Activated CD8-positive, alpha-beta memory T cell treated with anti-CD3 and anti-CD28 coated beads, Interleukin-2, amount 50 U/mL, for 24 hours (primary cell): Measurements from ENCODE around the gene PTPRG.

Experiments used
- DNase-seq: peaks from one replicate; pipeline ENCODE4 v3.0.0-alpha.2; 2020; ENCODE audit errors: extremely low read depth

Gene PTPRG

DNA sequence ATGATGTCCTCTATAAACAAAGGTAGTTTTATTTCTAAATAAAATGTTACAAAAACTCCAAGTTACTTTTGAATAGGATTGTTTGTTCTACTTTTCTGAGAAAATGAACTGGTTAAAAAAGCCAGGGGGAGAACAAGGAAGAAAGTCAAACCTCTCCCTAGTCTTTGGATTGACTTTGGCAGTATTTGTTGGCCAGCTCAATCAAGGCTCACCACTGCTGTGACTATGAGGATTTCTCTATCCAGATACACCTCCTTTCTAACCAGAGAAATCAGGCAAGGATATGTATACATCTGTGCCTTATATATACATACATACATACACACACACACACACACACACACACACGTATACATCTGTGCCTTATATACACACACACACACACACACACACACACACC lies 704.2 kb downstream of the PTPRG start:
- DNase-seq = no peak

DNA sequence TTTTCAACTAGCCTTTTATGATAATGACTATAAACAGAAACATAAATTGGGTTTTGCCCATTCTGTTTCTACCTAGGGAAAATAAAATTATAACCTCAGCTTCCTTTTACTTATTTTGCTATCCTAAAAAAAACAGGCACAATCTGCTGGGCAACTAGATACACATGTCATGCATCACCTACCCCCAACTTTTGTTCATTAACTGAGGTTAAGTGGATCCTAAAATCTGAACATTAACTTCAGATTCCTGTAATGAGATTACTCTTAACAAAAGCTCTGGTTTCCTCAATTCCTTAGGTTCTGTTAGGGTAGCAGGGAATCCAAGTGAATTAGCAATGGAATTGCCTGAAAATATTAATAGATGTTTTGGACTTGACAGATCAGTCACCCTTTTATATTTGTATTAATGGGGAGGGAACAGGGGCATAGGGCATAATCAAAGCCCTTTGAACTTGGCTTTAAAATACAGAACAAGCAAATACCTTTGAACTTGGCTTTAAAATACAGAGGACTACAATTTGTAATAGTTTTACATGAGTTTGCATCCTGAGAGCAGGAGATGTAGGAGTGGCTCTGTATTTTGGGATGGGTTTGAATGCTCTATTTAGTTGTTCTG lies 705.4 kb downstream of the PTPRG start:
- DNase-seq = no peak

DNA sequence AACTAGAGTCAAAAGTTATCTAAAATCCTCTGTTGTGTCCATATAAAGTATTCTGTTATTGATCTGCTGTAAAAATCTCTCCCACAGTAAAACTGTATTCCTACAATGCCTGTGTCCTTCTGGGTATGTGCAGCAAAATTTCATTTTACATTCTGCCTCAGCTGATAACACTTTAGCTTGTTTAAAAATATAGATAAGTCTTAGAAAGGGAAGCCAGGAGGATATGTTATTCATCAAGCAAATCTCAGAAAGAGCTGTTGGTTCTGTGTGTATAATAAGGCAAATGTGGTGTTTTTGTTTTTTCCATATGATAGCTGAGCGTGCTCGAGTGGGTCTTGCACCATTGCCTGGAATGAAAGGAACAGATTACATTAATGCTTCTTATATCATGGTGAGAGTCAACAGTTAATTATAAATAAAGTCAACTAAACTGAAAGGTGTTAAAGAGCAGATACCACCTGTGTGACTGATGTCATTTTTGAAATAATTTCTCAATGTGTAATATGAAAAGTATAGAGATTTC lies 715.3 kb downstream of the PTPRG start:
- no peak for DNase-seq

DNA sequence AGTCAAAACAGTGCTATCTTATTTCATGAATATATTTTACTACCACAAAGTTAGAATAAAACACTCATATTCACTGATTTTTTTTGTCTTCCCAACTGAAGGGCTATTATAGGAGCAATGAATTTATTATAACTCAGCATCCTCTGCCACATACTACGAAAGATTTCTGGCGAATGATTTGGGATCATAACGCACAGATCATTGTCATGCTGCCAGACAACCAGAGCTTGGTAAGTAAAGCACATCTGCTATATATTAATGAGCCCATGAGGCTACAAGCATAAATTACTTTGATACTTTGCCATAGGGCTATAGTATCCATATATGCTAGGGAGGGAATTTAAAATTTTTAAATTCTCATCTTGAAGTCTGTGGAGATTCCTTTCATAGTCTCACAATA lies 716.1 kb downstream of the PTPRG start:
- no peak for DNase-seq

DNA sequence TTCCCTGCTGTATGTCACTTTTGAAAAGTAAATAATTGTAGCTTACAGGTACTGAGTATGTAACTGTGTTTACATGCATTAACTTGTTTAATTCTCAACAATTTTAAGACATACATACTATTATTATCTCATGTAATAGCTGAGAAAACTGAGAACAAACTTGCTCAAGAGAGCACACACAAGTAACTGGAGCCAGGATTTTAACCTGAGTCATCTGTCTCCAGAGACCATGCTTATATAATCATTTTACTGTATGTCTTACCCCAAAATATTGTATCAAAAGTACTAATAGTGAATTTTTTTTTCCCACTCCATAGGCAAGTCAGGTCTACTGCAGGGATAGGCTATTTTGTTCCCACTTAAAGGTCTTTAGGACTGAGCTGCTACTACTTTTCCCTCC lies 716.6 kb downstream of the PTPRG start:
- no peak for DNase-seq

DNA sequence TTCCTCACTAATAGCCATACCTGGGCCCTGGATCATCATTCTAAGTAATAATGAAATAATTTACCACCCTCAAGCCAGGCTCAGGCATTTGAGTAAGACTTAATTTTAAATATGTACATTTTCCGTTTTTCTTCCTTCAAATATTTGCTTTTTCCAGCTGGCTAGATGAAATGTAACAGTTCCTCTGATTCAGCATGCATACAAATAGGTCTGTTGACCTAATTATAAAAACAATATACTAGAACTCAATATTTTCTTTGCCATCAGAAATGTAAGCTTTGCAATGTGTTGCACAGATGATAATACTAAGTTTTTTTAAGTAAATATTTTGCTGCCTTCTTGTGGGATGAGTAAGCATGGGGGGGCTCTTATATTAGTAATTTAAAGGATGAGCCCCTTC lies 720.4 kb downstream of the PTPRG start:
- DNase-seq = no peak

DNA sequence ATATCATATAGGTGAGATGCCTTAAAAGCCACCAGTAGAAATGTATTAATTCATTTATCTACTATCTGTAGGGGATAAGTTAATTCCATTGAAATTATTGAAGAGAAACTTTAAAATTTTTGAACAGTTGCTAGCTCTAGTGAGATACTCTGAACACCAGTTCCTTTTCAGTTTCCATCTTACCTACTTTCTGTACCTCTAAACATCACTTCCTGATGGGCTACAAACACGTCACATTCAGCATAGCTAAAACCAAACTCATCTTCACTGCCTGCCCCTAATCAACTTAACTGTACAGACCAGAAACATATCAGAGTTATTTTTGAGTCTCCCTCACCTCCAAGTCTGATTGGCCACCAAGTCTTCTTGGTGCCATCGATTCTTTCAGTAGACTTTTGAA lies 723.1 kb downstream of the PTPRG start:
- no peak for DNase-seq

DNA sequence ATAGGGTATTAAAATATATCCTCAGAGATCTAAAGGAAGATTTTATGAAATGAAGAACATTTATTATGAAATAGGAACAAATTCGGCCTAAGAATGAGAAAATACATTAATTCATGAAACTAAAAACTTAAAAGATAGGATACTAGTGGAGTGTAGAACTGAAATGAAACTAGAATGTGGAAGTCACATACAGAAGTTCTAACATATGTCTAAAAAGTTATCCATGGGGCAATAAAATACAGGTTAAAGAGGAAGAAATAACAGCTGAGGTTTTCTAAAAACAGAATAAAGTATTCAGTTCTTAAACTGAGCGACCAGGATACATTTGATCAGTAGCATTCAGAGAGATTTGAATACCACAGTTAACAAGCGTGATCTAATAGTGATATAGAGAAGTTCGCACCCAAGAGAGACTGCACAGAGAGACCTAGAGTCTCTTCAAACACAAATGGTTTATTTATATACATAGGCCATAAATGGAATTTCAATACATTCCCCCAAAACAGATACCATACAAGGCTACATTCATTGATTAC lies 726.1 kb downstream of the PTPRG start:
- DNase-seq = no peak

DNA sequence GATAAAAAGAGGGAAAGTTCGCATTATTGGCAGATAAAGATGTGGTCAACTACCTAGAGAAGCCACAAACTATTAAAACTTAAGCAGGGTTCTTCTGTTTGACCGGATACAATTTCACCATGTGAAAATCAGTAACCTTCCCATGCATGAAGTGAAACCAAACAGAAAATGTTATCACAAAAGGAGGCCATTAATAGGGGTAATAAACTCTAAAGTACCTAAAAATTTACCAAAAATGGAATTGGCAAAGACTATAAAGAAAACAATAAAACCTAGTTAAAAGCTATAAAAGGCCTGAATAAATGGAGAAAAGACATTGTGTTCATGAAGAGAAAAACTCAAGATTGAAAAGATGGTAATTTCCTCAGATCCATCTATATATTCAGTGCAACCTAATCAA lies 728.6 kb downstream of the PTPRG start:
- DNase-seq = no peak

DNA sequence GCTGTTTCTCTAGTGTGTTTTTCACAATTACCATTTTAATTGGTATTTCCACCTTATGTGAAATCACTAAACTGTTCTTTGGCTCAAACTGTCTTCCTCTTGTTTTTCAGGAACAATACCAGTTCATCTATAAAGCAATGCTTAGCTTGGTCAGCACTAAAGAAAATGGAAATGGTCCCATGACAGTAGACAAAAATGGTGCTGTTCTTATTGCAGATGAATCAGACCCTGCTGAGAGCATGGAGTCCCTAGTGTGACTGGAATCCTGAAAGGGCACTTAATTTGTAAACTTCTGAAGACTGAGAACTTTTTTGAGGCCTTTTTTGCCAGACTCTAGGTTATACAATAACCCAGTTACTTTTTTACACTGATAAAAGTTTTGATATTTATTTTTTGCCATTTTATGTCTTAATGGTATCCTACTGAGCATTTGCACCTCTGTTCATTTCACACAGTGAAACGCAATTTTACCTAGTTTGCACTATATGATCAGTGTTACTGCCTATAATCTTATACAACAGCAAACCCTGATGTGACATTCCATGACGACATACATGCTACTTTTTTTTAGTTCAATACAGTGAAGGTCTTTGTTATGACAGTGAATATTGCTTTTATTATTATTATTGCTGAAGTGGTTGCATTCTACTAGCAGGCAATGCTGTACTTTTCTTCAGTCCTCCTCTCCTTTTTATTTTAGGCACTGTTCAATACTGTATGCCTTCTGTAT lies 731.8 kb downstream of the PTPRG start:
- DNase-seq = no peak

DNA sequence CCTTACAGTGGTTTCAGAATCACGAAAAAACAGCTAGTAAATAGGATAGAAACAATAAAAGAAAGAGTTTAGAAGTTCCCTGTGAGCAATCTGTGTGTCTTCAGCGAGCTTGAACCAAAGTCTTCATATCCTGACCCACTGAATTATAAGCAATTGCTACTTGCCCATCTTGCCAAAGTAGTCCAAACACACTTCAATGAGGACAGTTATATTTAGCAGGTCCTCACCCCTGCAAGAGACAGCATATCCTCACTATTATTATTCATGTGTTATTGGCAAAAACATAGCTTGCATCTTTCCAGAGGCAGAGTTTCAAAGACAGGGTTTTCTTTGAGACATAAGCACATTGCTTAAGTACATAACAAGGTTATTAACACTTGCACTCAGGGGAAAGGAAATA lies 734.2 kb downstream of the PTPRG start:
- no peak for DNase-seq

DNA sequence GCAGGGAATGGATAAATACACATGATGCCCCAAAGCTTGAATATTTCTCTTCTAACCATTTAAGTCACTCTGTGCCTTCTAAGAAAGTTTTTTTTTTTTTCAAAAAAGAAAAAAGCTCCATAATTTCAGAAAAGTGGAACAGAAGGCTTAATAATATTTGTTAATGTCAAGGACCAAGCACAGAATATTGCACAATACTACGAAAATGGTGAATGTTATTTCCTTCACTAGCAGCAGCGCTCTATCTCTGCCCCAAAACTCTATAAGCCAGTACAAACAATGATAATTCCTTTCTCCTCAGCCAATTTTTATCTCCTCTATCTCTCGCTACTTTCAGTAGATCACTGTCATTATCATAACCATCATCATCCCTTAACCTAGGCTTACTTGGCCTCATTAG lies 739.2 kb downstream of the PTPRG start:
- no peak for DNase-seq

DNA sequence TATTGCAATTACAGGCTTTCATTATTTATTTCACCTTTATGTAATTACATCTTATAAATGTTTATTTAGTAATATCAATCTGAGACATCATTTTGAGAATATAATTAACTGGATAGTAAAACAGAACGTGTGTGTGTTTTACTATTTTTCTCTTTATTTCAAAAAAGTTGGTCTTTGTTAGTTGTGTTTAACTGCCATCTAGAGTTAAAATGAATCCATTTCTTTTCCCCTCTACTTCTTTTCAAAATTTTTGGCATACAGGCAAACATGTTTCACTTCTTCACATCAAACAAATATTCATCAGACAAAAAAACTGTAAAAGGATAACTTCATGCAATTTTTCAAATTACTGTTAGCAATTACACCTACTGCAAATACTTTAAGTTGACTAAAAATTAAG lies 750.8 kb downstream of the PTPRG start:
- DNase-seq = no peak

DNA sequence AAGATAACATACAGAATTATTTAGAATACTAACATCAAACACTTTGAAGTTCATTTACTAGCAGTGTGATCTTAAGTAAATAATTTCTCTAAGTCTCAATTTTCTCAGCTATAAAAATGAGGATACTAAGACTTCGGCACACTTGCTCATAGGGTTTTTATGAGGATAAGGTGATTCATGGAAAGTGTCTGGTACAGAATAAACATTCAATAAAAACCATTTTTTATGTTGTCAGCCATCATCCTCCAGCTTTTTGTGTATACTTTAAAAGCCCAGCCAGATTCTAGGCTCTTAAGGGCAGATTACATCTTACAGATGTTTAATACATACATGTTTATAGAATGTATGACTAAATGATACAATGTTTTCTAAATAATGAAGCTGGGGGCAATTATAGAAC lies 755.2 kb downstream of the PTPRG start:
- no peak for DNase-seq

DNA sequence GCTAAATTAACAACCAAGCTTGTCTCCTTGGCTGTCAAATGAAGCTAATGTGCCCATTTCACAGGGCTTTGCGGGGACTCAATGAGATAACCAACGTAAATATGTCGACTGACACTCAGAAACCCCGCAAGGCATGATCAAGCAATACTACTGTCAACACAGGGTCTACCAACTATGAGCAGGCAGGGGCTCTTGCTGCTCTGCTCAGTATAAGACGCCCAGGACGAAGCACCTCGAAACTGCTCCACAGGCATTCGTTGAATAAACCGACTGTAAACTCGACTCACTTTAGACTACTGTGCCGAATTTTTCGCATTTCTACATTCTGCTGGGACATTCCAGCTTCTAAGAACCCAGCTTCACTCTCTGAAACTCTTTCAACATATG lies 757.0 kb downstream of the PTPRG start:
- DNase-seq = no peak

DNA sequence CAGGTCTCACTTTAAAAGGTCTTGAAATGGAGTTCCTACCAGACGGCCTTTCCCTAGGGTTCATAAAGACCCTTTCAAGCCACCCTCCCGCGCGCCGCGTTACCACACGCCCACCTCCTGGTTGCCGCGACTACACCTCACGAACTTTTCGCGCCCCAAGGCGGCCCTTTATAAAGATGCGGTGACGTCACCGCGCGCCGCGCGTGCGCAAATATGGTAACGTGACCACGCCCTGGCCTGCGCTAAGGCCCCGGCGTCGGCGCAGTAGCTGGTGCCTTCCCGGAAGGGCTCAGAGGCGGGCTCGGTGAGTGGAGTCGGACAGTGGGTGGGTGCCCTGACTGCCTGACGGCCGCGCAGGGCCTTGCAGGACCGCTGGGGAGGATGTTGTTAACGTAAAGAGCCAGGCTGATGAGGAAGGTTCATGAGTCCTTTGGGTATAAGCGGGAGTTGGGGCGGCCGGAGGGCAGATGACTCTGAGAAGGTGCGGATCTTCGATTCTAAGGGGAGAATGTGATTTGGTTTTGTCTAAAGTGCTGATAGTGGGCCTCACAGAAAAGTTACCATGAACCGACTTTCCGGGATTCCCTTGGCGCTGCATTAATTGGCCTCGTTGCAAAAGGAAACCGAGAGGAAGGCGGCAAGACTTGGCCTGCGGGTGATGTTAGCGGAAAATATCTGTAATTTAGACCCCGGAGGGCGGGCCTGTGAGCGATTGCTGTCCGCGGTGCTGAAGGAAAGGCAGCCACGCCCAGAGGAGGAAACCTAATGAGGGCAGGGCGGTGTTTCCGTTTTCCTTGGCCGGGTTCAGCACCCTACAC lies 757.6 kb downstream of the PTPRG start:
- peak; percentile 36 for DNase-seq

DNA sequence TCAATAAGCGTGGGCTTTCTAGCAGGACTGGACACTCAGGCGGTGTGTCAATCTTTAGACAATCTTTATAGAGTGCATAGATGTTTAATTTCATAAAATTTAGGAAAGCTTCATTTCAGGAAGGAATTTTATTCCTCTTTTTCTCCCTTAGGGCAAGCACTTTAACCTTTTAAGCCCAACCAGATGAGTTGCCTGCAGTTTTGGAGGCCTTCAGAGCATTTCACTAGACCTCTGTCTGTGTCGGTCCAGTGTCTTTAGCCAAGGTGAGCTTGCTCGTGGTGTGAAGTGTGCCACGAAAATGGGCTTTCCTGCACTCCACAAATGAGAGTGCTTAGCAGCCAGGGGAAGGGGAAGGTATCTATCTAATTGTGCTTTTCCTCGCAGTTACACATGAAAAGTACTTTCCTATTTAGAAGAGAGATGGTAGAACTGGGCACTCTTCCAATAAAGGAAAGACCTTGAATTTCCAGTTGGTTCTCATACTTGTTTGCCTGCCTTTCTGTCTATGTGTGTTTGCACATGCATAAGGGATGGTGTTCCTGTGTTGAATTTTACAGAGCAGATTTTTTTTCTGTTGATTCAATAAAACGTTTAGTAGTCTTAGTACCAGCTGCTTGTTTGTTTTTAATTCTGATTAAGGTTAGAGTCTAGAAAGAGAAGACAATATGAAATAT lies 758.3 kb downstream of the PTPRG start:
- DNase-seq = no peak

DNA sequence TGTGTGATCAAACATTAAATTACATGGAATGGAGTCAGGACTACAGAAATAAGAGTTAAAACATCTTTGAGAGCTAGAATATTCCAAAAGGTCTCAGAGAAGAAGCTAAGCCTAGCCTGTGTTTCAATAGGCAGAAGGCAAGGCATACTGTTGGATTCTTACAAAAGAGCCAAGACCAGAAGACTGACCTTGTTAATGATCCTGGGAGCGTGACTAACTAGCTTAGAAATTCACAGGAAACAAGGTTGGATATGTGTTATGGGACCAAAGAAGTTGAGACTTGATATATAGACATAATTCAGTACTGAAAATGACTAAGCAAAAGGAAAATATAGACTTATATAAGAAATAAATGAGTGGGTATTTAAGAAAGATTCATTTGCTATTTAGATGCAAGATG lies 761.9 kb downstream of the PTPRG start:
- DNase-seq = no peak

DNA sequence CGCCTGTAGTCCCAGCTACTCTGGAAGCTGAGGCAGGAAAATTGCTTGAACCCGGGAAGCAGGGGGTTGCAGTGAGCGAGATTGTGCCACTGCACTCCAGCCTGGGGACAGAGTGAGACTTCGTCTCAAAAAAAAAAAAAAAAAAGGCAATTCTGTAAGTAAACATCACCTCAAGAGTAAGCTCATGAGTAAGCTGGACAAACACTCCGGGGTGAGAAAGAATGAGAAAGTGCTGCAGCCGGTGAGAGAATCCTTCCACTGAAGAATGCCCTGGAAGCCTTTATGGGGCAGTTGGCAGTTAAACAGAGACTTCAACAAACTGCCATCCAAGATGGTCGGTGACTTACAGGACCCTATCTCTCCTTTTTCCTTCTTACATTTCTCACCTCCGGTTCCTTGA lies 764.5 kb downstream of the PTPRG start:
- DNase-seq = no peak

DNA sequence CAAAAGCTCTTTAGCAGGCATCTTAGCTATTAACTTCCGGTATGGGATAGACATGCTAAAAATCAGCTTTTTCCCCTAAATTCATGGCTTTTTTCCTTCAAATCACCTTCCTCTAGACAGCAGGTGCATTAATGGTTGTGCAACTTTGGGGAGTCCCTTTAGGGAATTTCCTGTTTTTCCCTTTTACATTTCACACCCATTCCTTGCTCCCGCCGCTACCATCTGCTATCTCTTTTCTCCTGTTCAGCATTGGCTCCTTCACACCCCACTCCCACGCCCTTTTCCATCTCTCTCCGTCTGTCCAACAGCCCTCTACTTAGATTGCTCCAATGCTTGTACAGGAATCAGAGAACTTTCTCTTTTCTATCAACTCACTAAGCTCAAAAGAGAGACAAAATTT lies 768.6 kb downstream of the PTPRG start:
- no peak for DNase-seq

DNA sequence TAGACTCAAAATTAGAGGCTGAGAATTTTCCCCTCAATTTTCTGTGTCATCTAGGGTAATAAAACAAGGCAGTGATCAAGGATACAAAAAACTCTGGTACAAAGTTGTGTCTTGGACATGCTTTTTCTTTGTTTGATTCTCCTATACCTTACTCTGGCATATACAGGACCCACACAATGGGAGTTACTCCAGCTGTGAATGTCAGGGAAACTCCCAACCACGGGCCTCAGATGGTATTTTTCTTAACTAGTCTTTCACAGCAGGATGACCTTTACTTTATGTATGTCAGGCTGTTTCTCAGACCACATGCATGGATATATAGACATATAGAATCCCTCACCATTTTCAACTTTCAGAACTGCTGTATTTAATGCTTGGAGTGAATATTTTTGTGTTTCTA lies 770.6 kb downstream of the PTPRG start:
- DNase-seq = no peak

DNA sequence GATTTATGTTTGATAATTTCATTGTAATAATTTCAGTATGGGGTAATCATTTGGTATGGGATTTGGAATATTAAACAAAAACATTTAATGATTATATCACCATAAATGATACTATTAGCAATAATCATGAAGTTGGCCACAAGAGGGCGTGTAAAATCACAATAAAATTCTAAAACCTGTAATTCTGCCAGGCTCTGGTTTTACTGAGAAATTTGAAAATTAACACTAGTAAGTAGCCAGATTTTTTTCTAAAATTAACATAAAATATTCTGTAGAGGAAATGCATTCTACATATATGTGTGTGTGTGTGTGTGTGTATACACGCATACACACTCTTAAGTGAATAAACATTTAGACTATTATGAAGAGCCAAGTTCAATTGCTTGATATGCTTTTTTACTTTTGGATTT lies 771.5 kb downstream of the PTPRG start:
- DNase-seq = no peak
